CD4-positive, alpha-beta T cell treated with Interleukin-6 at 100 ng/mL for 8 hours (primary cell): ENCODE results near the gene KCNIP1.

Experiments
- DNase-seq: peaks from one replicate; pipeline ENCODE4 v3.0.0-alpha.2; 2020; ENCODE audit warnings: mixed read lengths, low spot score

KCNIP1 gene

GRCh38 chr5:170643591-170643990 lies 139.8 kb downstream of the KCNIP1 start:
- DNase-seq, result no peak

GRCh38 chr5:170644501-170644900 lies 140.7 kb downstream of the KCNIP1 start:
- DNase-seq, result no peak

- DNase-seq, result no peak
These were observed 144.7 kb downstream of the KCNIP1 start for GRCh38 chr5:170648541-170648940.

- DNase-seq, result no peak
These were observed 147.0 kb downstream of the KCNIP1 start for GRCh38 chr5:170650850-170651249.

GRCh38 chr5:170651604-170652277 lies 147.9 kb downstream of the KCNIP1 start:
- DNase-seq, result no peak

GRCh38 chr5:170655476-170655875 lies 151.7 kb downstream of the KCNIP1 start:
- no peak for DNase-seq

GRCh38 chr5:170655920-170656319 lies 152.1 kb downstream of the KCNIP1 start:
- DNase-seq, result no peak

GRCh38 chr5:170656346-170656745 lies 152.5 kb downstream of the KCNIP1 start:
- no peak for DNase-seq

GRCh38 chr5:170660531-170660930 lies 156.7 kb downstream of the KCNIP1 start:
- no peak for DNase-seq

- DNase-seq, result no peak
These were observed 159.1 kb downstream of the KCNIP1 start for GRCh38 chr5:170662966-170663365.

GRCh38 chr5:170678811-170679210 lies 175.0 kb downstream of the KCNIP1 start:
- no peak for DNase-seq

- no peak for DNase-seq
These were observed 177.2 kb downstream of the KCNIP1 start for GRCh38 chr5:170681013-170681433.

- no peak for DNase-seq
These were observed 187.8 kb downstream of the KCNIP1 start for GRCh38 chr5:170691657-170692056.

GRCh38 chr5:170693701-170694100 lies 189.9 kb downstream of the KCNIP1 start:
- DNase-seq, result no peak

GRCh38 chr5:170694911-170695310 lies 191.1 kb downstream of the KCNIP1 start:
- DNase-seq, result no peak

GRCh38 chr5:170697031-170697430 lies 193.2 kb downstream of the KCNIP1 start:
- DNase-seq, result no peak

- DNase-seq, result no peak
These were observed 196.7 kb downstream of the KCNIP1 start for GRCh38 chr5:170700503-170700902.

GRCh38 chr5:170701334-170701733 lies 197.5 kb downstream of the KCNIP1 start:
- no peak for DNase-seq

GRCh38 chr5:170704417-170705192 lies 200.8 kb downstream of the KCNIP1 start:
- DNase-seq, result no peak

GRCh38 chr5:170709640-170710039 lies 205.8 kb downstream of the KCNIP1 start:
- no peak for DNase-seq

- no peak for DNase-seq
These were observed 207.5 kb downstream of the KCNIP1 start for GRCh38 chr5:170711300-170711699.

- no peak for DNase-seq
These were observed 211.3 kb downstream of the KCNIP1 start for GRCh38 chr5:170715141-170715540.

- DNase-seq, result no peak
These were observed 212.6 kb downstream of the KCNIP1 start for GRCh38 chr5:170716396-170716795.

GRCh38 chr5:170719551-170719950 lies 215.7 kb downstream of the KCNIP1 start:
- no peak for DNase-seq
